ENCODE measurements around the gene EIF3J. TPM values are rescaled to one million over a fixed set of nuclear protein-coding genes. Genes with fewer than 3 reads are reported as not detected.

Gene EIF3J
- polyA plus RNA-seq, 1 experiment = 97.5 TPM

DNA sequence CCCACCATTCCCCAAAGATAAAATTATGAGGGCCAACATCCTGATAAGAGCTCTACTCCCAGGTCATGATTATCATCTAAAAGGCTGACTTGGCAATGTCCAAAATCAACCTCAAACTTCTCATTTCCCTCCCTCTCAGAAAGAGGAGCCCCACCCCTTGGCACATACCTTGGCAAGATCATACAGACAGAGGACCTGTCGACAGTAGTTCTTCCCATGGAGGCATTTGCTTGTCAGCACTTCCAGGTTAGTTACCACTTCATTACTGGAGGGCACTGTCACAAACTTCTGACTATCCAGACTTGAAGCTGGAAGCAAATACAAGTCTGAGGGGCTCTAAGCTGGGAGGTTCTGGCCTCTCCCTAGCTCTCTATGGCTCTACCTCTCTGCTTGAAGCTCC lies 37.8 kb downstream of the EIF3J start:
- ChIA-PET POLR2A (interaction anchor here (0.6 to 0.7 kb wide), 2 partner anchors 42 to 152 kb away, joined by 3 to 6 read pairs; no protein-coding TSS in a partner anchor), CTCF (interaction anchor here (1.3 to 1.5 kb wide), 3 partner anchors 9 to 89 kb away, joined by 3 to 5 read pairs (median 5); partner anchors contain the start of gene SPG11)
- DNase-seq (ENCODE audit: low read depth, low spot score) = no peak
- Histone ChIP-seq H3K27me3 (ENCODE audit: control insufficient read depth, insufficient read depth, low read length) (no peaks in the 10 kb centered on the region), H3K9me3 (ENCODE audit: control insufficient read depth, insufficient read depth, low read length) (no peaks in the 10 kb centered on the region), H3K27ac (ENCODE audit: low read depth, low read length) (no peak overlapping the region), H3K4me3 (ENCODE audit: low read depth, low read length) (no peak overlapping the region)
- TF ChIP-seq CTCF (IDR thresholded peaks at IDR 0.05; ENCODE audit: low read depth, low read length) = no peak

GRCh38 chr15:44580105-44580504 lies 43.2 kb downstream of the EIF3J start:
- TF ChIP-seq CTCF (IDR thresholded peaks at IDR 0.05; ENCODE audit: low read depth, low read length) = no peak
- Histone ChIP-seq H3K27me3 (ENCODE audit: control insufficient read depth, insufficient read depth, low read length) (no peaks in the 10 kb centered on the region), H3K27ac (ENCODE audit: low read depth, low read length) (no peak overlapping the region), H3K9me3 (ENCODE audit: control insufficient read depth, insufficient read depth, low read length) (no peaks in the 10 kb centered on the region), H3K4me3 (ENCODE audit: low read depth, low read length) (no peak overlapping the region)
- ChIA-PET CTCF (interaction anchor here (1.1 to 5.2 kb wide), 6 partner anchors 8 to 157 kb away, joined by 5 to 77 read pairs (median 25); partner anchors contain the start of genes SPG11 and TRIM69), POLR2A (no interaction called here)
- DNase-seq (ENCODE audit: low read depth, low spot score) = no peak

- Histone ChIP-seq H3K4me3 (ENCODE audit: low read depth, low read length) (no peak overlapping the region), H3K9me3 (ENCODE audit: control insufficient read depth, insufficient read depth, low read length) (no peaks in the 10 kb centered on the region), H3K27ac (ENCODE audit: low read depth, low read length) (no peak overlapping the region), H3K27me3 (ENCODE audit: control insufficient read depth, insufficient read depth, low read length) (no peaks in the 10 kb centered on the region)
- DNase-seq (ENCODE audit: low read depth, low spot score) = no peak
- ChIA-PET POLR2A (no interaction called here), CTCF (interaction anchor here (1.1 to 3.7 kb wide), 3 partner anchors 9 to 153 kb away, joined by 5 to 43 read pairs (median 5); partner anchors contain the start of gene TRIM69)
- peak; percentile 29 for TF ChIP-seq CTCF (IDR thresholded peaks at IDR 0.05; ENCODE audit: low read depth, low read length)
Observed at GRCh38 chr15:44584162-44584749, 47.3 kb downstream of the EIF3J start.

GRCh38 chr15:44585633-44586032 lies 48.7 kb downstream of the EIF3J start:
- CTCF ChIA-PET = interaction anchor here (0.8 to 4.9 kb wide), 5 partner anchors 8 to 200 kb away, joined by 3 to 43 read pairs (median 5); partner anchors contain the start of gene TRIM69
- POLR2A ChIA-PET = no interaction called here
- H3K9me3 ChIP-seq (ENCODE audit: control insufficient read depth, insufficient read depth, low read length) = no peaks in the 10 kb centered on the region

More at GRCh38 chr15:44585633-44586032, 48.7 kb downstream of the EIF3J start:
- H3K4me3 ChIP-seq (ENCODE audit: low read depth, low read length) = no peak overlapping the region
- H3K27ac ChIP-seq (ENCODE audit: low read depth, low read length) = no peak overlapping the region
- H3K27me3 ChIP-seq (ENCODE audit: control insufficient read depth, insufficient read depth, low read length) = no peaks in the 10 kb centered on the region
- DNase-seq (ENCODE audit: low read depth, low spot score) = no peak
- no peak for TF ChIP-seq CTCF (IDR thresholded peaks at IDR 0.05; ENCODE audit: low read depth, low read length)
